ENCODE results near the gene ROMO1.

Gene ROMO1

GRCh38 chr20:35660122-35660937 lies 38.9 kb upstream of the ROMO1 start:
- Histone ChIP-seq H3K9me3 (replicated peaks in 1 of 11) (peaks cover 0 to 4% (median 0%) of the 10 kb centered on the region in 11 experiments; a peak in 1 of 22 replicates), H3K9ac (peak overlapping the region in 2 of 11 experiments; percentile 52 to 98; a peak in 2 of 22 replicates), H3K4me2 (peak overlapping the region; percentile 86 to 98 (median 92)), H3K4me1 (peaks cover 29 to 63% (median 42%) of the 10 kb centered on the region in 10 experiments), H3K27ac (no peak overlapping the region), H4K20me1 (peaks cover 85 to 90% (median 87%) of the 10 kb centered on the region in 11 experiments), H3K36me3 (peaks cover 16 to 54% (median 34%) of the 10 kb centered on the region in 11 experiments), H3K4me3 (no peak overlapping the region), H3K27me3 (no peaks in the 10 kb centered on the region)
- TF ChIP-seq Cebpa-rat (IDR thresholded peaks at IDR 0.05) = no peak

- Histone ChIP-seq H3K36me3 (peaks cover 16 to 47% (median 29%) of the 10 kb centered on the region in 11 experiments), H3K4me3 (peak overlapping the region in 7 of 10 experiments; percentile 83 to 95 (median 88); a peak in 8 of 20 replicates), H4K20me1 (peaks cover 78 to 83% (median 81%) of the 10 kb centered on the region in 11 experiments), H3K27me3 (no peaks in the 10 kb centered on the region), H3K9ac (peak overlapping the region in 6 of 11 experiments; percentile 24 to 99 (median 98); a peak in 8 of 22 replicates), H3K9me3 (replicated peaks in 1 of 11) (peaks cover 0 to 4% (median 0%) of the 10 kb centered on the region in 11 experiments; a peak in 1 of 22 replicates), H3K4me1 (peaks cover 29 to 63% (median 42%) of the 10 kb centered on the region in 10 experiments), H3K4me2 (peak overlapping the region; percentile 86 to 98 (median 92)), H3K27ac (no peak overlapping the region; a peak in 1 of 22 replicates)
- TF ChIP-seq Cebpa-rat (IDR thresholded peaks at IDR 0.05) = no peak
Observed at GRCh38 chr20:35661053-35661452, 38.2 kb upstream of the ROMO1 start.

GRCh38 chr20:35661908-35662307 lies 37.3 kb upstream of the ROMO1 start:
- H3K4me3 ChIP-seq = peak overlapping the region; percentile 83 to 95 (median 89); a peak in 15 of 20 replicates

GRCh38 chr20:35662551-35662950 lies 36.7 kb upstream of the ROMO1 start:
- Histone ChIP-seq H3K4me3 (peak overlapping the region; percentile 83 to 95 (median 89)), H3K4me2 (peak overlapping the region; percentile 86 to 98 (median 92)), H3K4me1 (peaks cover 29 to 56% (median 41%) of the 10 kb centered on the region in 10 experiments), H4K20me1 (peaks cover 63 to 68% (median 66%) of the 10 kb centered on the region in 11 experiments), H3K27ac (peak overlapping the region in 1 of 11 experiments; percentile 99; a peak in 2 of 22 replicates), H3K27me3 (no peaks in the 10 kb centered on the region), H3K36me3 (peaks cover 3 to 35% (median 15%) of the 10 kb centered on the region in 11 experiments; a peak in 20 of 22 replicates), H3K9ac (peak overlapping the region in 10 of 11 experiments; percentile 94 to 99 (median 98); a peak in 18 of 22 replicates), H3K9me3 (replicated peaks in 1 of 11) (peaks cover 0 to 4% (median 0%) of the 10 kb centered on the region in 11 experiments; a peak in 1 of 22 replicates)
- TF ChIP-seq Cebpa-rat (IDR thresholded peaks at IDR 0.05) = no peak

More at GRCh38 chr20:35661908-35662307, 37.3 kb upstream of the ROMO1 start:
- H3K9me3 ChIP-seq (replicated peaks in 1 of 11) = peaks cover 0 to 4% (median 0%) of the 10 kb centered on the region in 11 experiments; a peak in 1 of 22 replicates
- peak overlapping the region in 10 of 11 experiments; percentile 3 to 99 (median 73); a peak in 12 of 22 replicates for H3K9ac ChIP-seq
- H3K4me1 ChIP-seq = peaks cover 29 to 62% (median 42%) of the 10 kb centered on the region in 10 experiments
- peak overlapping the region; percentile 86 to 98 (median 92) for H3K4me2 ChIP-seq
- H3K27me3 ChIP-seq = no peaks in the 10 kb centered on the region
- H4K20me1 ChIP-seq = peaks cover 70 to 74% (median 72%) of the 10 kb centered on the region in 11 experiments
- H3K27ac ChIP-seq = peak overlapping the region in 2 of 11 experiments; percentile 17 to 31; a peak in 3 of 22 replicates
- TF ChIP-seq Cebpa-rat (IDR thresholded peaks at IDR 0.05) = no peak
- H3K36me3 ChIP-seq = peaks cover 9 to 38% (median 21%) of the 10 kb centered on the region in 11 experiments; a peak in 19 of 22 replicates

DNA sequence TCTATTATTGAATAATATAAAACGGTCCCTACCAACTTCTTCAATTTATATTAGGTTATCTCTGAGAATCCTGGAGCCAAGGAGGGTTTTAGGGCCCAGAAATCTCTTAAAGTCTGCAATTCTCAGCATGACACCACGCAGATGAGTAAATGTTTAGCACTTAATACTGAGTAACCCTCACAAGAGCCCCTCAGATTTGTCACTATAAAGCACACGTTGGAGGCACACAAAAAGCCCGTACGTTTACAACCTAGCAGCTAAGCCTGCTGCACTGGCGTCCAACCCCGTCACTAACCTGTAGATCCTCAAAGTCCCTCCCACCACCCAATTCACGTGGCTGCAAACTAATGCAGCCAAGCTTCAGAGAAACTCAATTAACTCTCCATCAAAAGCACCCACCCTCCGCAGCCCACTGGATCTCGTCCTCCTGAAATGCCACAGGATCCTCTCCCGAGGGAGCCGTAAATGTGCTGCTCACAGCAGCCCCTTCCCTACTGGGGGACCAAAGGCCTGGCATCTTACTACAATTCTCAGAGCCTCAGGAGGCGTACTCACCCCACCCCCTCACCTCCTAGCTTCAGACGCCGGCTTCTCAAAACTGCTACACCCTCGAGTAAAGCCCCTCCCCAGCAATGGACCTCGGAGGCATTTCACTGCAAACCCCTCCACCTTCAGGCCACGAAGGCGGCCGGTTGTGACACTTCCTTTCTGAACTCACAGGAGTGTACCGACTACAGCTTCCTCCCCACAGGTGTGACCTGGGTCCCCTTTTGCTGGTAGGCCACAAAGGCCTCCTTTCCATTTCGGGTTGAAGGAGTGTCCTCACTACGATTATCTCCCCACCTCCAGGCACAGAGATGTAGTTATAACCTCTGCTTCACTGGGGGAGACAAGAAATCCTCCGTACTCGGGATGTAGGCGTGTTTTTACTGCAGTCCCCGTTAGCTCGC lies 35.4 kb upstream of the ROMO1 start:
- no peaks in the 10 kb centered on the region for H3K27me3 ChIP-seq
- H3K9ac ChIP-seq = peak overlapping the region; percentile 94 to 99 (median 98)
- peaks cover 0 to 4% (median 0%) of the 10 kb centered on the region in 11 experiments; a peak in 1 of 22 replicates for H3K9me3 ChIP-seq (replicated peaks in 1 of 11)
- H4K20me1 ChIP-seq = peaks cover 51 to 56% (median 53%) of the 10 kb centered on the region in 11 experiments
- H3K27ac ChIP-seq = peak overlapping the region; percentile 95 to 99 (median 98)
- peaks cover 29 to 45% (median 38%) of the 10 kb centered on the region in 10 experiments for H3K4me1 ChIP-seq
- H3K4me2 ChIP-seq = peak overlapping the region; percentile 86 to 98 (median 92)
- TF ChIP-seq Cebpa-rat (IDR thresholded peaks at IDR 0.05) = no peak
- H3K36me3 ChIP-seq = peaks cover 5 to 35% (median 13%) of the 10 kb centered on the region in 11 experiments
- peak overlapping the region; percentile 83 to 95 (median 89) for H3K4me3 ChIP-seq

DNA sequence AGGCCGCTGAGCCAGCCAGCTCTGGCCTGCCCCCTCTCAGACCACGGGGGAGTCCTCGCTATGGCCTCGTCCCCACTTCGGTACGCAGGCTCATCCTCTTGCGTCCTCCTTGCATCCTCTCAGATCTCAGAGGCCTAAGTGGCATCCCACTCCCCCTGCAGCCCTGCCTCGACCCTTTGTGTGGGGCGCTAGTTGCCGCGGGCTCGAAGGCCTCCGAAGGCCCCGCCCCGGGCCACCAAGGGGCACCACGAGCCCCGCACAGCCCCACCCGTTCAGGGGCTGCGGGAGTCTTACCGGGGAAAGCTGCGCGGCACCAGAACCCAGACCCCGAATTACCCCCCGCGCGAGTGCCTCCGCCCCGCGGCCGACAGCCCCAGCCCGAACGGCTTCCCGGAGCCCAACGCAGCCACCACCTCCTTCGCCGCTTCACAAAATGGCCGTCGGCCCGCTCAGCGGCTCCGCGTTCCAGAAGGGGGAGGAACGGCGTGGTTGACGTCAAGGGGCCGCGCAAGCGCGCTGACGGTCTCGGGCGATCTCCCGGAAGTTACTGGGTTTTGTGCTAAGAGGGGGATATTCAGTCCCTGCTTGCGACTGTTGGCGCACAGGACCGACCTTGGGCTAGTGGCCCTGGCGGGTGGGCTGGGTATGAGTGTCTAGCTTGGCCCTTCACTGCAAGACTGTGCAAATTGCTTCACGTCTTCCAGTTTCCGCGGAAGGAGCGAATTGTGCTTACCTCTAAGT lies 34.6 kb upstream of the ROMO1 start, which contains the start of the genes CPNE1 and RBM12:
CPNE1 (minus strand) TSS at position 435 of the 741 bp plus-strand sequence. CDS start 31,977 bp downstream, outside the sequence.
RBM12 (minus strand) TSS at position 435 of the 741 bp plus-strand sequence. CDS start 9,578 bp downstream, outside the sequence.
- H4K20me1 ChIP-seq = peaks cover 42 to 47% (median 45%) of the 10 kb centered on the region in 11 experiments
- H3K27ac ChIP-seq = peak within 1 kb of the TSS; percentile 95 to 99 (median 98)
- peak within 1 kb of the TSS; percentile 94 to 99 (median 98) for H3K9ac ChIP-seq
- H3K4me3 ChIP-seq = peak within 1 kb of the TSS; percentile 83 to 95 (median 89)
- H3K9me3 ChIP-seq (replicated peaks in 1 of 11) = peaks cover 0 to 4% (median 0%) of the 10 kb centered on the region in 11 experiments; a peak in 1 of 22 replicates
- TF ChIP-seq Cebpa-rat (IDR thresholded peaks at IDR 0.05) = 0 out of 22 replicates have a peak, but pooled peaks of 1 of the 11 experiments have one; percentile 9
- no peaks in the 10 kb centered on the region for H3K27me3 ChIP-seq
- peaks cover 29 to 42% (median 38%) of the 10 kb centered on the region in 10 experiments for H3K4me1 ChIP-seq
- peak within 1 kb of the TSS; percentile 86 to 98 (median 93) for H3K4me2 ChIP-seq
- H3K36me3 ChIP-seq = peaks cover 13 to 38% (median 20%) of the 10 kb centered on the region in 11 experiments

DNA sequence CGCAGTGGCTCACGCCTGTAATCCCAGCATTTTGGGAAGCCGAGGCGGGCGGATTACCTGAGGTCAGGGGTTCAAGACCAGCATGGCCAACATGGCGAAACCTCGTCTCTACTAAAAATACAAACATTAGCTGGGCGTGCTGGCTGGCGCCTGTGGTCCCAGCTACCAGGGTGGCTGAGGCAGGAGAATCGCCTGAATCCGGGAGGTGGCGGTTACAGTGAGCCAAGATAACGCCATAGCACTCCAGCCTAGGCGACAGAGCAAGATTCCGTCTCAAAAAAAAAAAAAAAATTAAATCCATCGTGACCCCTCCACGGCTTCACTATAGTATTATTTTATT lies 33.3 kb upstream of the ROMO1 start:
- H3K9me3 ChIP-seq (replicated peaks in 1 of 11) = no peaks in the 10 kb centered on the region
- H3K4me2 ChIP-seq = no peak overlapping the region
- no peaks in the 10 kb centered on the region for H3K27me3 ChIP-seq
- peaks cover 26 to 39% (median 32%) of the 10 kb centered on the region in 11 experiments for H3K36me3 ChIP-seq
- no peak overlapping the region for H3K27ac ChIP-seq
- no peak overlapping the region for H3K9ac ChIP-seq
- H3K4me1 ChIP-seq = peaks cover 21 to 31% (median 26%) of the 10 kb centered on the region in 10 experiments
- H3K4me3 ChIP-seq = no peak overlapping the region
- TF ChIP-seq Cebpa-rat (IDR thresholded peaks at IDR 0.05) = no peak
- H4K20me1 ChIP-seq = peaks cover 30 to 34% (median 32%) of the 10 kb centered on the region in 11 experiments
